ENCODE data around the gene SETD9. TPM values are rescaled to one million over a fixed set of nuclear protein-coding genes. Genes with fewer than 3 reads are reported as not detected.

The SETD9 gene
- total and polyA plus RNA-seq, 2 experiments from 2014 or later, result 4.4 to 18.1 TPM

- no peak overlapping the region for H3K4me3 ChIP-seq
- H3K27me3 ChIP-seq, result no peaks in the 10 kb centered on the region
- H3K9me3 ChIP-seq (ENCODE audit: low read depth), result no peaks in the 10 kb centered on the region
- H3K4me1 ChIP-seq (ENCODE audit: low read depth), result peaks cover 7% of the 10 kb centered on the region
- no peak overlapping the region for H3K27ac ChIP-seq
- no peak for TF ChIP-seq CTCF (IDR thresholded peaks at IDR 0.05; ENCODE audit: low read depth, low read length)
- H3K36me3 ChIP-seq, result no peaks in the 10 kb centered on the region
- DNase-seq (ENCODE audit: low read depth in 1 of 2, low spot score in 1 of 2), result no peak
These were observed 5.3 kb downstream of the SETD9 start for GRCh38 chr5:56914678-56915077.

GRCh38 chr5:56917534-56917933 is 8.1 kb downstream of the SETD9 start:
- Histone ChIP-seq H3K4me1 (ENCODE audit: low read depth) (no peaks in the 10 kb centered on the region), H3K9me3 (ENCODE audit: low read depth) (no peaks in the 10 kb centered on the region), H3K27me3 (no peaks in the 10 kb centered on the region), H3K4me3 (no peak overlapping the region), H3K36me3 (peaks cover 19% of the 10 kb centered on the region), H3K27ac (peak overlapping the region; percentile 53)
- DNase-seq (ENCODE audit: low read depth in 1 of 2, low spot score in 1 of 2), result peak in 1 of 2 donors; percentile 11
- no peak for TF ChIP-seq CTCF (IDR thresholded peaks at IDR 0.05; ENCODE audit: low read depth, low read length)

GRCh38 chr5:56918054-56918453 is 8.7 kb downstream of the SETD9 start:
- no peak for DNase-seq (ENCODE audit: low read depth in 1 of 2, low spot score in 1 of 2)
- TF ChIP-seq CTCF (IDR thresholded peaks at IDR 0.05; ENCODE audit: low read depth, low read length), result no peak
- no peaks in the 10 kb centered on the region for H3K27me3 ChIP-seq
- H3K9me3 ChIP-seq (ENCODE audit: low read depth), result no peaks in the 10 kb centered on the region
- peaks cover 25% of the 10 kb centered on the region for H3K36me3 ChIP-seq
- H3K27ac ChIP-seq, result peak overlapping the region; percentile 53
- H3K4me1 ChIP-seq (ENCODE audit: low read depth), result no peaks in the 10 kb centered on the region
- H3K4me3 ChIP-seq, result no peak overlapping the region

- no peak for DNase-seq (ENCODE audit: low read depth in 1 of 2, low spot score in 1 of 2)
- H3K27ac ChIP-seq, result no peak overlapping the region
- no peak overlapping the region for H3K4me3 ChIP-seq
- H3K4me1 ChIP-seq (ENCODE audit: low read depth), result no peaks in the 10 kb centered on the region
- peaks cover 44% of the 10 kb centered on the region for H3K36me3 ChIP-seq
- no peaks in the 10 kb centered on the region for H3K9me3 ChIP-seq (ENCODE audit: low read depth)
- H3K27me3 ChIP-seq, result no peaks in the 10 kb centered on the region
- no peak for TF ChIP-seq CTCF (IDR thresholded peaks at IDR 0.05; ENCODE audit: low read depth, low read length)
These were observed 10.7 kb downstream of the SETD9 start for GRCh38 chr5:56919942-56920662.

GRCh38 chr5:56922922-56923321 is 13.5 kb downstream of the SETD9 start:
- peaks cover 70% of the 10 kb centered on the region for H3K36me3 ChIP-seq
- H3K9me3 ChIP-seq (ENCODE audit: low read depth), result no peaks in the 10 kb centered on the region
- no peak for DNase-seq (ENCODE audit: low read depth in 1 of 2, low spot score in 1 of 2)
- H3K27me3 ChIP-seq, result no peaks in the 10 kb centered on the region
- no peak for TF ChIP-seq CTCF (IDR thresholded peaks at IDR 0.05; ENCODE audit: low read depth, low read length)
- no peak overlapping the region for H3K27ac ChIP-seq
- no peak overlapping the region for H3K4me3 ChIP-seq
- no peaks in the 10 kb centered on the region for H3K4me1 ChIP-seq (ENCODE audit: low read depth)

Data from cardiac muscle cell (in vitro differentiated cells and primary cell).